GM18870 (cell line): ENCODE measurements around the gene ADD1.

Experiments
- ATAC-seq: cut with Tn5 transposase; IDR thresholded peaks from one replicate; pipeline ENCODE4 v1.9.1; 2021; ENCODE audit warnings: moderate library complexity; ENCODE audit not compliant: unreplicated experiment

The ADD1 gene

GRCh38 chr4:2833671-2834000, 10.0 kb upstream of the ADD1 start:
- no peak for ATAC-seq

GRCh38 chr4:2834001-2834921, 9.4 kb upstream of the ADD1 start:
- ATAC-seq: no peak

- ATAC-seq: no peak
Observed at GRCh38 chr4:2835978-2836377, 7.7 kb upstream of the ADD1 start.

- no peak for ATAC-seq
Observed at GRCh38 chr4:2836391-2836859, 7.2 kb upstream of the ADD1 start.

GRCh38 chr4:2837110-2837903, 6.3 kb upstream of the ADD1 start:
- no peak for ATAC-seq

- ATAC-seq: no peak
Observed at GRCh38 chr4:2837904-2838496, 5.6 kb upstream of the ADD1 start.

- no peak for ATAC-seq
Observed at GRCh38 chr4:2839060-2839459, 4.6 kb upstream of the ADD1 start.

- no peak for ATAC-seq
Observed at GRCh38 chr4:2842687-2843262, 869 bp upstream of the ADD1 start.

GRCh38 chr4:2843941-2844584, 419 bp downstream of the ADD1 start:
- no peak for ATAC-seq

- ATAC-seq: no peak
Observed at GRCh38 chr4:2846172-2846571, 2.5 kb downstream of the ADD1 start.

GRCh38 chr4:2847302-2847871, 3.7 kb downstream of the ADD1 start:
- ATAC-seq: no peak

- no peak for ATAC-seq
Observed at GRCh38 chr4:2848449-2848848, 4.8 kb downstream of the ADD1 start.

- no peak for ATAC-seq
Observed at GRCh38 chr4:2849267-2850152, 5.9 kb downstream of the ADD1 start.

GRCh38 chr4:2850966-2851798, 7.5 kb downstream of the ADD1 start:
- ATAC-seq: no peak

GRCh38 chr4:2852481-2852921, 8.9 kb downstream of the ADD1 start:
- no peak for ATAC-seq

GRCh38 chr4:2855584-2855983, 11.9 kb downstream of the ADD1 start:
- no peak for ATAC-seq

GRCh38 chr4:2856266-2856665, 12.6 kb downstream of the ADD1 start:
- no peak for ATAC-seq

GRCh38 chr4:2857349-2857927, 13.8 kb downstream of the ADD1 start:
- no peak for ATAC-seq
